ENCODE measurements around the gene ADCY3.

- TF ChIP-seq CTCF (conservative IDR thresholded peaks at IDR 0.05; ENCODE audit: low read length) (no peak), EZH2phosphoT487 (IDR thresholded peaks at IDR 0.05; ENCODE audit: borderline replicate concordance) (no peak)
Observed at GRCh38 chr2:24926220-24926601, 6.2 kb upstream of the ADCY3 start.

All from Loucy (cell line).